ENCODE measurements around the gene CAMTA1.

The CAMTA1 gene

GRCh38 chr1:6880951-6881690 is 95.9 kb downstream of the CAMTA1 start:
- no peak for DNase-seq

DNA sequence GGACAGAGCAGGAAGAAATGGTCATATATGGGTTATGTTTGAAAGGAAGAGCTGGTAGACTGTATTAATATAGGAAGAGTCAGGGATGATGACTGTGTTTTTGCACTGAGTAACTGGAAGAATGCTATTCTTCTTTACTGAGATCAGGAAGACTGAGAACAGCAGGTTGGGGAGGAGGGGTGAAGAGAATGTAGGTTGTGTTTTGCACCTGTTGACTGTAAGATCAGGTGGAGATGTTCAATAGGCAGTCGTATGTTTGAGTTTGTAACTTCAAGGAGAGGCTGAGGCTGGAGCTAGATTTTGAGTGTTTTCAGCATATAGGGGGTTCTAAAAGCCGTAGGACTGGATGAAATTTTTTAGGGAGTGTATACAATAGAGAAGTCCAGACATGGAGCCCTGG is 97.2 kb downstream of the CAMTA1 start:
- DNase-seq: no peak

DNA sequence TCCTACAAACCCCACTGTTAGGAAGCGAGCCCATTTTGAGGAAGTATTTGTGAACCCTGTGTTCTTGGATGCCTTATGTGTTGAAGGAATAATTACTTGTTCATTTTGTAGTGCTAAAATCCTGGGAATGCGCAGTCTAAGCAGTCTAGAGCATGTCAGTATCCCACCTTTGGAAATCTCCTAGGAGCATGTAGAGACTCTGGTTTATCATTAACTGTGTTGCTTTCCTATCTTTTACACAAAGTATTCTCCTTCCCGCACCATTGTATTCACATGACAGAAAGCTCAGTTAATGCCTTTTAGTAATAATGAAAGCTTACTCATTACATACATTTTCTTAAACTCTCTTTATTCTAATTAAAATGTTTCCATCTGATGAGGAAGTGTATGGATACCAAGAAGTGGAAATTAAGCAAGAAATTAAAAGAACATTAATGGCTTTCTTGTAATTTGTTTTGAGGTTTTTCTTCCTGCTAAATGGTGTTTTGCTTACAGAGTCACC is 99.4 kb downstream of the CAMTA1 start:
- DNase-seq: no peak

DNA sequence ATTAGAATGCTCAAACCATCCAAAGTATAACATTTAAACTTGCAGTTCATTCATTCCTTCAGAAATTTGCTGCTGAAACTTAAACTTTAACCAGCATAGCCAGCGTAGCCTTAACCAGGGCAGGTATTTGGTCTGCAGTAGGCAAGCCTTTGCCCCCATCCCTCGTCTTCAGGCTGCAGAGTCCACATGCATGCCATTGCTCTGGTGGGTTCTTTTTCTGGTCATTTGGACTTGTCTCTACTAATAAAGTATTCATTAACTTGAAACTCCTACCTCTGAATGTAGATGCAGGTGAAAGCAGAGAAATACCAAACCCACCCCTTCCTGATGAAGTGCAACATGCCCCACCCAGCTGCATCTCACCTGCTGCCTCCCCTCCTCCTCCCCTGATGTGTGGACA is 100.2 kb downstream of the CAMTA1 start:
- no peak for DNase-seq

GRCh38 chr1:6886523-6886922 is 101.3 kb downstream of the CAMTA1 start:
- no peak for DNase-seq

DNA sequence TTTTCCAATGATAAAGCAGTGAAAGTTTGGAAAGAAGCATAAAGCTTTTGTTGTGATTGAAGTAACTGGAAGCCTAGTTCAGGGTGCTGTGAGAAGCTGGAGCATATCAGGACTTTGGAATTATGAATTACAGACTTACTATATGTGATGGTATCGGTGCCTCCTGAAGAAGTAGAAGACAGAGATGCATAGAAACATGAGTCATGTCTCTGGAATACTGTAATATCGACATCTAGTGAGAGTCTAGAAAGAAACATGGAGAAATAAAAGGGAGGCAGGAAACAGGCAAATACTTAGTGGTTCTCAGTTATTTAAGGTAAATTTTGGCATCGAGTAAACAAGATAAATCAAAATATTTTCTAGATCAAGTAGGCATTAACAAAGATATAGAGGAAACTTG is 103.0 kb downstream of the CAMTA1 start:
- DNase-seq: no peak

DNA sequence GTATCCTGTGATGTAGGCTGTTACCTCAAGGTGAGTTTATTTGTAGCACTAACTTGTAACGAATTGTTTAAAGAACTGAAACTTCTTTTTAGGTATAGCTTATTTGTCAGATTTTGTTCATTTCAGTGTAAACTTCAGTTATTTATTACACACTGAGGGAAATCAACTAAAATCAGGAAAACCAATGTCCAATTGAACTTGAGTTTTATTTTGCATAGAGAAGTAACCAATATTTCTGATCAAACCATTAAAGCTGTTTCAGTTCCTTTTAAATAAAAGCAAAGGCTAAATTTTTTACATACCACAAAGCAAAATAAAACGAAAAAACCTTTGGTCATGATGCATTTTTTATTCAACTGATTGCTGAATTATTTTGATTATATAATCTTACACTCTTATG is 103.6 kb downstream of the CAMTA1 start:
- DNase-seq: no peak

- DNase-seq: no peak
Observed at GRCh38 chr1:6889875-6890480, 104.7 kb downstream of the CAMTA1 start.

GRCh38 chr1:6890686-6891085 is 105.4 kb downstream of the CAMTA1 start:
- DNase-seq: no peak

- no peak for DNase-seq
Observed at GRCh38 chr1:6891781-6892579, 106.7 kb downstream of the CAMTA1 start.

GRCh38 chr1:6893388-6893787 is 108.1 kb downstream of the CAMTA1 start:
- DNase-seq: no peak

- DNase-seq: no peak
Observed at GRCh38 chr1:6897138-6897537, 111.9 kb downstream of the CAMTA1 start.

DNA sequence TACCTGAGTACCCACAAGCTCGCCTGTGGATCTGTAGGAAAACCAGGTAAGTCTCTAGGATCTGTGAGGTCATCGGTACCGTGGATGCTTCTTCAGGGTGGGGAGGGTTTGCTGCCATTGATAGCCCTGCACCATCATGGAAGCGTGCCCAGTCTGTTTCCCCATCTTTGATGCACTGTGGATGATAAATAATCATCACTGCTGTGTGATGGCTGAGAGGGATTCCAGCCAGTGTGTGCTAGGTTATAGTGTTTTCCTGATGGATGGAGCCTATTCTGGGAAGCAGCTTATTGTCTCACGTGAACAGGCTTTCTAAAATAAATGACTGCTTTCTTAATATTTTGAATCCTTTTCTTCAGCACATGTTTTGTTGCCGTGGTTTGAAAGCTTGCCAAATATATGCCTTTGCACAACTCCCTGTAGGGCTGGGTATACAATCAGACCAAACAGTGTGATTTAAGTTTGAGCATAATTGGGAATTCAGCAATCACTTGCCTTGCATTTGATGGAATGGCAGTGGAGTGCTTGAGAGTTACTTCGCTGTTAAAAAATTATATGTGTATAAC is 113.8 kb downstream of the CAMTA1 start:
- no peak for DNase-seq

GRCh38 chr1:6899621-6900020 is 114.4 kb downstream of the CAMTA1 start:
- DNase-seq: no peak

- no peak for DNase-seq
Observed at GRCh38 chr1:6902153-6902552, 116.9 kb downstream of the CAMTA1 start.

GRCh38 chr1:6904476-6905170 is 119.4 kb downstream of the CAMTA1 start:
- DNase-seq: no peak

DNA sequence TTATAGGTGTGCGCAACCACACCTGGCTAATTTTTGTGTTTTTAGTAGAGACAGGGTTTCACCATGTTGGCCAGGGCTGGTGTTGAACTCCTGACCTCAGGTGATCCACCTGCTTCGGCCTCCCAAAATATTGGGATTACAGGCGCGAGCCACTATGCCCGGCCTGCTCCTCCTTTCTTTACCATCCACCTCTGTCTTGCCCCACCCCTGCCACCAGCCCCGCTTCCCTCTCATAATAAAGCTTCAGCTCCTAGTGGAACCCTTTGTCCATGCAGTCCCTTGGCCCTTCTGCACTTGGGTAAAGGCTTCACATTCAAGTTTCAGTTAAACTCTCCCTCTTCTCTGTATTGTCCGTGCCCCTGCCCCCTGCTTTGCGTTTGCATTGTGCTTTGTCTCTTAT is 120.1 kb downstream of the CAMTA1 start:
- no peak for DNase-seq

GRCh38 chr1:6905790-6906189 is 120.5 kb downstream of the CAMTA1 start:
- no peak for DNase-seq

- no peak for DNase-seq
Observed at GRCh38 chr1:6906783-6907182, 121.5 kb downstream of the CAMTA1 start.

- DNase-seq: no peak
Observed at GRCh38 chr1:6907201-6907600, 121.9 kb downstream of the CAMTA1 start.

DNA sequence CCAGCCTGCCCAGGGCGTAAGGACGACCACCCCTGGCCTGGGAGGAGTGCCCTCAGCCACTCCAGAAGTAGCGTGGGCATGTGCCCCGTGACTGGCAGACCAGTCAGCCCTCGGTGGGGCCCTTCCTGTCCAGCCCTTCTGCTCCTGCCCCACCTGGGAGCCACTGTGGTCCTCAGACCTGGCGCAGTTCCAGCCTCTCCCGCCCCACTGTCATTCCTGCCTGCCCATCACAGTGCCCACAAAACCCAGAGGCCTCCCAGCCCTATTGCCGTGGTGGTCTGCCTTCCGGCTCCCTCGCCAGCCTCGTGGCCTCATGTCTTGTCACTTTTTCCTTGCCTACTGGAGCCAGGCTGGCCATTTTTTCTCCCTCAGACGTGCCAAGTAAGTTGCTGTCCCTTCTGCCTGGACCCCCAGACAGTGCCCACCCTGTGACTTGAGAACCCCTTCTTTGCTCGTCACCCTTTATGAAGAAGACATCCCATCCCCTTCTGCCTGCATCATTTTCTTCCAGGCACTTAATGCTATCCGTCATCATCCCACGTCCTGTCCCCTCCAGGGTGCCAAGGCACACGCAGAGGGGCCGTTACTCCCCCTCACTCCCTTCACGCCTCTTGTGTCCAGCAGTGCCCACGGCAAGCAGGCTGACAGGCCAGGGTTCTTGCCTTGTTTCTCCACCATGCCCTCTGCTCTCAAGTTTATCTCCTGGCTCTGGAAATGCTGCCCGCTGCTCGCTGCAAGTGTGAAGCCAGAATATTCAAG is 122.6 kb downstream of the CAMTA1 start:
- DNase-seq: no peak

- DNase-seq: no peak
Observed at GRCh38 chr1:6909401-6909800, 124.1 kb downstream of the CAMTA1 start.

Data from right forelimb (tissue), 1 donor.